Muscle layer of colon (tissue), 2 donors: ENCODE results near the gene CCDC57.
"Not testable (repeated sequence)": the region's sequence is repeated elsewhere in the genome, so short reads cannot be mapped to it uniquely, and the experiment has no call there.

Experiments
- H3K27ac ChIP-seq: one replicate; pipeline ENCODE4 v1.7.0; 2013; ENCODE audit warnings: low read depth, mild to moderate bottlenecking, low read length, moderate library complexity
- H3K27me3 ChIP-seq, 2 donors: one replicate each; pipeline ENCODE4 v1.7.0; 2013; ENCODE audit warnings: low read length in 2 of 2, mild to moderate bottlenecking in 2 of 2; ENCODE audit not compliant: insufficient read depth in 2 of 2, control insufficient read depth in 1 of 2
- H3K36me3 ChIP-seq: one replicate; pipeline ENCODE4 v1.7.0; 2013; ENCODE audit warnings: mild to moderate bottlenecking, low read length; ENCODE audit not compliant: insufficient read depth
- H3K4me1 ChIP-seq: one replicate; pipeline ENCODE4 v1.7.0; 2013; ENCODE audit warnings: mild to moderate bottlenecking, low read length; ENCODE audit not compliant: insufficient read depth
- H3K4me3 ChIP-seq, 2 donors: one replicate each; pipeline ENCODE4 v1.7.0; 2013; ENCODE audit warnings: low read length in 2 of 2, low read depth in 1 of 2, mild to moderate bottlenecking in 1 of 2, moderate library complexity in 1 of 2
- H3K9ac ChIP-seq: one replicate; pipeline ENCODE4 v1.7.0; 2013; ENCODE audit warnings: low read length
- H3K9me3 ChIP-seq: one replicate; pipeline ENCODE4 v1.7.0; 2013; ENCODE audit warnings: mild to moderate bottlenecking, low read length
- donor health status: abdominal sarcoma.
- donor health status: Adenocarcinoma of cecum.

CCDC57 gene

DNA sequence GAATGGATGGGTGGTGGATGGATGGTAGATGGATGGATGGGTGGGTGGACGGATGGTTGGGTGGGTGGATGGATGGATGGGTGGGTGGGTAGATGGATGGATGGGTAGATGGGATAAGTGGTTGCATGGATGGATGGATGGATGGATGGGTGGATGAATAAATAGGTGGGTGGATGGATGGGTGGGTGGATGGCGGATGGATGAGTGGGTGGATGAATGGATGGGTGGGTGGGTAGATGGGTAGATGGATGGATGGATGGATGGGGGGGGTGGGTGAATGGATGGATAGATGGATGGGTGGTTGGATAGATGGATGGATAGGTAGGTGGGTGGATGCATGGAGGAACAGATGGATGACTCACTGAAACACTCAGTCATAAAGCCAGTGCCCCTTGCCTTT, 63.6 kb downstream of the CCDC57 start:
- Histone ChIP-seq H3K9me3 (no peaks in the 10 kb centered on the region), H3K27ac (no peak overlapping the region), H3K27me3 (no peaks in the 10 kb centered on the region), H3K9ac (no peak overlapping the region), H3K4me3 (no peak overlapping the region), H3K36me3 (no peaks in the 10 kb centered on the region), H3K4me1 (no peaks in the 10 kb centered on the region)

GRCh38 chr17:82148011-82148410, 64.6 kb downstream of the CCDC57 start:
- H3K9me3 ChIP-seq = no peaks in the 10 kb centered on the region
- H3K36me3 ChIP-seq = no peaks in the 10 kb centered on the region
- H3K9ac ChIP-seq = no peak overlapping the region
- H3K27me3 ChIP-seq = no peaks in the 10 kb centered on the region
- H3K27ac ChIP-seq = no peak overlapping the region
- no peaks in the 10 kb centered on the region for H3K4me1 ChIP-seq
- no peak overlapping the region for H3K4me3 ChIP-seq

- Histone ChIP-seq H3K4me1 (no peaks in the 10 kb centered on the region), H3K27ac (no peak overlapping the region), H3K9ac (no peak overlapping the region), H3K9me3 (no peaks in the 10 kb centered on the region), H3K4me3 (no peak overlapping the region), H3K27me3 (no peaks in the 10 kb centered on the region), H3K36me3 (no peaks in the 10 kb centered on the region)
Observed at GRCh38 chr17:82146663-82147654, 65.7 kb downstream of the CCDC57 start.

DNA sequence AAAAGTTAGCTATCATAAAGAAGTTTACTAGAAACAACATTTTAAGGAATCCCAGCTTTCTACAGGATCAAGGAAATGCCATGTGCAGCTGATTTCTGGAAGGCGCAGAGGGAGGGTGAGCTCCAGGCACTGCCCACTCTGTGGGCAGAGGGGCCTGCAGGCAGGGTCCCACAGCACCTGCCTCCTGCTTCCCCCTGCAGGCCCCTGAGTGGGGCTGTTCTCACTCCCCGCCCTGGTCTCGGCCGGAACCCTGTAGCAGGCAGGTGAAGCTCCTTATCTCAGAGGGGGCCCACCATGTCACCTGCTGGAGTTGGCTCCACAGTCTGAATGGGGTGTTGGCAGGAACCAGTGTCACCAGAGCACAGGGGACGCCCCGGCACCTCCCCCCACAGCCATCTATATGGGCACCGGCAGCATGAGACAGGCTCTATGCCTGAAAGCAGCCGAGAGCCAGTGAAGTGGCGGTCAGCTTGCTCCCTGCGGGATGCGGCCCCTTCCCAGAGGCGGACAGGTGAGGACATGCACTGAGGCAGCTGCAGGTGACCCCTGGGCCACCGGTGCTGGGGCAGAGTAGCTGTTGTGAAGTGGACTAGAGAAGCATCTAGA, 67.0 kb downstream of the CCDC57 start:
- Histone ChIP-seq H3K36me3 (no peaks in the 10 kb centered on the region), H3K9ac (no peak overlapping the region), H3K9me3 (no peaks in the 10 kb centered on the region), H3K4me1 (no peaks in the 10 kb centered on the region), H3K4me3 (no peak overlapping the region), H3K27ac (no peak overlapping the region), H3K27me3 (no peaks in the 10 kb centered on the region)

DNA sequence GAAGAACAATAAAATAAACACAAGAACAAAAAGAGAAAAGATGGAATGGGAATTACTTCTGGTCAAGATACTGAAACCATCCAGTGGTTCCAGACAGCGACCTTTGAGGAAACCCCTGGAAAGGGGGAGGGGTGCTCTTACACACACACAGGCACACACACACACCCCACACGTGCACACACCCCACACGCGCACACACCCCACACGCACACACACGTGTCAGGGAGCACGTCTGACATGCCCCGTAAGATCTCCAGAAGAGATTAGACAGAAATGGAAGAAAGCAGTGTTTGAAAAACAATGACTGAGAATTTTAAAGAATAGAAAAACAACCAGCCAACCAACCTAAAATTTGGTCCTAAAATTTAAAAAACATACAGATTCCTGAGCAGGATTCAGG, 69.3 kb downstream of the CCDC57 start:
- no peaks in the 10 kb centered on the region for H3K27me3 ChIP-seq
- H3K36me3 ChIP-seq = no peaks in the 10 kb centered on the region
- H3K27ac ChIP-seq = no peak overlapping the region
- H3K4me3 ChIP-seq = no peak overlapping the region
- H3K9me3 ChIP-seq = no peaks in the 10 kb centered on the region
- H3K9ac ChIP-seq = no peak overlapping the region
- H3K4me1 ChIP-seq = no peaks in the 10 kb centered on the region

GRCh38 chr17:82139961-82140360, 72.7 kb downstream of the CCDC57 start:
- H3K4me1 ChIP-seq, H3K9me3 ChIP-seq, H3K27me3 ChIP-seq, H3K36me3 ChIP-seq, H3K27ac ChIP-seq, H3K9ac ChIP-seq, H3K4me3 ChIP-seq: not testable (repeated sequence)

GRCh38 chr17:82138511-82138992, 74.1 kb downstream of the CCDC57 start:
- Histone ChIP-seq H3K4me1 (no peaks in the 10 kb centered on the region), H3K4me3 (no peak overlapping the region), H3K27ac (no peak overlapping the region), H3K9me3 (no peaks in the 10 kb centered on the region), H3K36me3 (no peaks in the 10 kb centered on the region), H3K9ac (no peak overlapping the region), H3K27me3 (no peaks in the 10 kb centered on the region)

DNA sequence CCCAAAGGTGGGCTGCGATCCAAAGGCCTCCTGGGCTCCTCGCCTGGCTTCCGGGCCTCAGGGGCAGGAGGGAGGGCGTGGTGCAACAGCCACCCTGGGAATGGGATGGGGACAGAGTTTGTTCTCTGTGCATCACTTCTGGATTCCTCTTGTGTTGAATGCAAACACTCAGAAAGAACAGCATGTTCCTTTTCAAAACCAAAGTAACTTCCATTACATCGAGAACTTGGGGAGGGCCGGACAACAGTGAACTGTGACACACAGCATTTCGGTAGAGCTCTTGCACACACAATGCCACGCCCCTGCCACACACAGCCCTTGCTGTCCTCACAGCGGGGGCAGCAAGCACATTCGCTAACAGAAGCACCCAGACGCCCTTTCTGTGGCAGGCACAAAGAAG, 78.5 kb downstream of the CCDC57 start:
- H3K4me3 ChIP-seq = no peak overlapping the region
- no peaks in the 10 kb centered on the region for H3K4me1 ChIP-seq
- no peak overlapping the region for H3K27ac ChIP-seq
- H3K9ac ChIP-seq = no peak overlapping the region
- no peaks in the 10 kb centered on the region for H3K36me3 ChIP-seq
- no peaks in the 10 kb centered on the region for H3K9me3 ChIP-seq
- H3K27me3 ChIP-seq = no peaks in the 10 kb centered on the region

- H3K36me3 ChIP-seq, H3K27ac ChIP-seq, H3K4me3 ChIP-seq: not testable (repeated sequence)
Observed at GRCh38 chr17:82133166-82133953, 79.3 kb downstream of the CCDC57 start.

GRCh38 chr17:82129095-82129494, 83.5 kb downstream of the CCDC57 start:
- no peak overlapping the region for H3K4me3 ChIP-seq
- H3K9ac ChIP-seq = no peak overlapping the region
- H3K27ac ChIP-seq = no peak overlapping the region
- no peaks in the 10 kb centered on the region for H3K27me3 ChIP-seq
- H3K4me1 ChIP-seq = no peaks in the 10 kb centered on the region
- H3K36me3 ChIP-seq = peaks cover 10% of the 10 kb centered on the region
- no peaks in the 10 kb centered on the region for H3K9me3 ChIP-seq

More at GRCh38 chr17:82133166-82133953, 79.3 kb downstream of the CCDC57 start:
- not testable (repeated sequence) for H3K27me3 ChIP-seq, H3K9ac ChIP-seq, H3K4me1 ChIP-seq, H3K9me3 ChIP-seq

DNA sequence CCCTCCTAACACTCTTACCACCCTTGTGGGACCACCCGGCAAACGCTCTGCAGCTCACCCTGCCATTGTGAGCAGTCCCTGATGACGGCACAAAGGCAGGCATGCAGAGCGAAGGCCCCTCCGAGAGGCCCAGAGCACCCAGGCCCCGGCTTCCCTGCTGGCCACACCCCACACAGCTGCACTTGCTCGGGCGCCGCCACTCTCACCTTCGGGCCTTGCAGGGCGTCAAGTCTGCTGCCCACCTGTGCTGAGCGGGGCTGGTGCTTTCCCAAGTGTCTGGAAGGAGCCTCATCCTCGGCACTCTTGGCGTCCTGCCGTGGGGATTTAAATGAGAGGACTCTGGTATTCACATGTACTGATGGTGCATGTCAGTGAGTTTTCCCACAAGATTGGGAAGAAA, 84.4 kb downstream of the CCDC57 start:
- Histone ChIP-seq H3K27ac (no peak overlapping the region), H3K27me3 (no peaks in the 10 kb centered on the region), H3K9me3 (no peaks in the 10 kb centered on the region), H3K9ac (no peak overlapping the region), H3K4me3 (no peak overlapping the region), H3K4me1 (no peaks in the 10 kb centered on the region), H3K36me3 (peaks cover 10% of the 10 kb centered on the region)
